HG02588 (cell line): Measurements from ENCODE around the gene BRIP1.
A peak's percentile ranks its signal among the peaks of the same experiment; 100 is the strongest.
"Not testable (repeated sequence)": the region's sequence is repeated elsewhere in the genome, so short reads cannot be mapped to it uniquely, and the experiment has no call there.

Experiments
- ATAC-seq: cut with Tn5 transposase; IDR thresholded peaks from one replicate; pipeline ENCODE4 v1.9.1; 2021; ENCODE audit warnings: mild to moderate bottlenecking, moderate library complexity; ENCODE audit not compliant: unreplicated experiment

Gene BRIP1

GRCh38 chr17:61862975-61863800 lies at the start of gene BRIP1:
Gene BRIP1, minus strand, starts transcription at chr17:61863528. Its CDS starts 1,989 bp downstream, at chr17:61861539.
- ATAC-seq: peak; percentile 92

- no peak for ATAC-seq
These were observed 45.1 kb upstream of the BRIP1 start for GRCh38 chr17:61908292-61909037.

GRCh38 chr17:61907361-61907760 lies 44.0 kb upstream of the BRIP1 start:
- no peak for ATAC-seq

- ATAC-seq: peak; percentile 64
These were observed 40.9 kb upstream of the BRIP1 start for GRCh38 chr17:61904094-61904710.

GRCh38 chr17:61903251-61903650 lies 39.9 kb upstream of the BRIP1 start:
- ATAC-seq: no peak

- no peak for ATAC-seq
These were observed 34.3 kb upstream of the BRIP1 start for GRCh38 chr17:61897548-61898180.

GRCh38 chr17:61895391-61895790 lies 32.1 kb upstream of the BRIP1 start:
- no peak for ATAC-seq

- not testable (repeated sequence) for ATAC-seq
These were observed 31.0 kb upstream of the BRIP1 start for GRCh38 chr17:61894310-61894709.

- ATAC-seq: not testable (repeated sequence)
These were observed 24.4 kb upstream of the BRIP1 start for GRCh38 chr17:61887733-61888132.

GRCh38 chr17:61885865-61886264 lies 22.5 kb upstream of the BRIP1 start:
- ATAC-seq: not testable (repeated sequence)

GRCh38 chr17:61884864-61885263 lies 21.5 kb upstream of the BRIP1 start:
- no peak for ATAC-seq

GRCh38 chr17:61880589-61881102 lies 17.3 kb upstream of the BRIP1 start:
- no peak for ATAC-seq

- no peak for ATAC-seq
These were observed 15.8 kb upstream of the BRIP1 start for GRCh38 chr17:61878984-61879612.

GRCh38 chr17:61878520-61878919 lies 15.2 kb upstream of the BRIP1 start:
- no peak for ATAC-seq

- no peak for ATAC-seq
These were observed 14.5 kb upstream of the BRIP1 start for GRCh38 chr17:61877837-61878236.

- no peak for ATAC-seq
These were observed 12.5 kb upstream of the BRIP1 start for GRCh38 chr17:61875804-61876203.

- no peak for ATAC-seq
These were observed 12.0 kb upstream of the BRIP1 start for GRCh38 chr17:61875285-61875684.

- no peak for ATAC-seq
These were observed 10.7 kb upstream of the BRIP1 start for GRCh38 chr17:61874075-61874474.

GRCh38 chr17:61872099-61872498 lies 8.8 kb upstream of the BRIP1 start:
- ATAC-seq: no peak

GRCh38 chr17:61869138-61869537 lies 5.8 kb upstream of the BRIP1 start:
- no peak for ATAC-seq
